GM18511 (cell line): Measurements from ENCODE around the gene PLA2G4B.
"Not testable (repeated sequence)": the region's sequence is repeated elsewhere in the genome, so short reads cannot be mapped to it uniquely, and the experiment has no call there.

Source experiments
- ATAC-seq: cut with Tn5 transposase; IDR thresholded peaks from one replicate; pipeline ENCODE4 v1.9.1; 2021; ENCODE audit warnings: mild to moderate bottlenecking, moderate library complexity; ENCODE audit not compliant: unreplicated experiment

The PLA2G4B gene

GRCh38 chr15:41827290-41827879 lies 11.3 kb upstream of the PLA2G4B start:
- no peak for ATAC-seq

- ATAC-seq: peak; percentile 74
These were observed 10.5 kb upstream of the PLA2G4B start, which contains the start of gene JMJD7 for GRCh38 chr15:41827880-41828806. Gene JMJD7, plus strand, starts transcription at chr15:41828092. Its CDS starts 33 bp downstream, at chr15:41828125.

- ATAC-seq: no peak
These were observed 9.9 kb upstream of the PLA2G4B start for GRCh38 chr15:41828807-41829141.

- no peak for ATAC-seq
These were observed 8.5 kb upstream of the PLA2G4B start for GRCh38 chr15:41829959-41830646.

GRCh38 chr15:41831291-41831690 lies 7.4 kb upstream of the PLA2G4B start:
- ATAC-seq: not testable (repeated sequence)

GRCh38 chr15:41832208-41832607 lies 6.4 kb upstream of the PLA2G4B start:
- ATAC-seq: no peak

GRCh38 chr15:41832875-41833274 lies 5.8 kb upstream of the PLA2G4B start:
- ATAC-seq: no peak

GRCh38 chr15:41834096-41834495 lies 4.6 kb upstream of the PLA2G4B start:
- ATAC-seq: no peak

- ATAC-seq: no peak
These were observed 2.6 kb upstream of the PLA2G4B start for GRCh38 chr15:41836073-41836472.

GRCh38 chr15:41836713-41837454 lies 1.8 kb upstream of the PLA2G4B start:
- ATAC-seq: no peak

- no peak for ATAC-seq
These were observed 1.3 kb downstream of the PLA2G4B start for GRCh38 chr15:41839781-41840491.

- ATAC-seq: no peak
These were observed 2.0 kb downstream of the PLA2G4B start for GRCh38 chr15:41840673-41841072.

- ATAC-seq: no peak
These were observed 2.5 kb downstream of the PLA2G4B start for GRCh38 chr15:41841131-41841530.

GRCh38 chr15:41842229-41842628 lies 3.6 kb downstream of the PLA2G4B start:
- ATAC-seq: no peak

- no peak for ATAC-seq
These were observed 4.9 kb downstream of the PLA2G4B start for GRCh38 chr15:41843571-41843970.

- no peak for ATAC-seq
These were observed 6.2 kb downstream of the PLA2G4B start for GRCh38 chr15:41844814-41845213.

- ATAC-seq: no peak
These were observed 8.6 kb downstream of the PLA2G4B start for GRCh38 chr15:41847206-41847605.

GRCh38 chr15:41847981-41848380 lies 9.3 kb downstream of the PLA2G4B start:
- no peak for ATAC-seq

GRCh38 chr15:41848631-41849030 lies 10.0 kb downstream of the PLA2G4B start:
- no peak for ATAC-seq

- no peak for ATAC-seq
These were observed 10.6 kb downstream of the PLA2G4B start for GRCh38 chr15:41849204-41849603.
